Measurements from ENCODE around the gene RBM14. TPM values are rescaled to one million over a fixed set of nuclear protein-coding genes. Genes with fewer than 3 reads are reported as not detected.

RBM14 gene, protein sequence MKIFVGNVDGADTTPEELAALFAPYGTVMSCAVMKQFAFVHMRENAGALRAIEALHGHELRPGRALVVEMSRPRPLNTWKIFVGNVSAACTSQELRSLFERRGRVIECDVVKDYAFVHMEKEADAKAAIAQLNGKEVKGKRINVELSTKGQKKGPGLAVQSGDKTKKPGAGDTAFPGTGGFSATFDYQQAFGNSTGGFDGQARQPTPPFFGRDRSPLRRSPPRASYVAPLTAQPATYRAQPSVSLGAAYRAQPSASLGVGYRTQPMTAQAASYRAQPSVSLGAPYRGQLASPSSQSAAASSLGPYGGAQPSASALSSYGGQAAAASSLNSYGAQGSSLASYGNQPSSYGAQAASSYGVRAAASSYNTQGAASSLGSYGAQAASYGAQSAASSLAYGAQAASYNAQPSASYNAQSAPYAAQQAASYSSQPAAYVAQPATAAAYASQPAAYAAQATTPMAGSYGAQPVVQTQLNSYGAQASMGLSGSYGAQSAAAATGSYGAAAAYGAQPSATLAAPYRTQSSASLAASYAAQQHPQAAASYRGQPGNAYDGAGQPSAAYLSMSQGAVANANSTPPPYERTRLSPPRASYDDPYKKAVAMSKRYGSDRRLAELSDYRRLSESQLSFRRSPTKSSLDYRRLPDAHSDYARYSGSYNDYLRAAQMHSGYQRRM
- total RNA-seq = 39.2 TPM

- intact Hi-C loops (cut with DNase I) = loop anchor here (1.0 to 5.0 kb wide), 6 partner anchors 14 to 70 kb away; partner anchors contain the start of genes ACTN3, CCDC87, CCS and RBM4
- H3K27ac ChIP-seq = peak within 1 kb of the TSS; percentile 92 to 95
- H3K36me3 ChIP-seq = no peaks in the 10 kb centered on the region
- H3K9me3 ChIP-seq = no peaks in the 10 kb centered on the region
- no peaks in the 10 kb centered on the region for H3K27me3 ChIP-seq
- H3K4me1 ChIP-seq = peaks cover 6 to 30% of the 10 kb centered on the region in 2 donors
- peak; percentile 96 to 99 for DNase-seq (ENCODE audit: low spot score in 2 of 2)
- TF ChIP-seq, protein P1, sequence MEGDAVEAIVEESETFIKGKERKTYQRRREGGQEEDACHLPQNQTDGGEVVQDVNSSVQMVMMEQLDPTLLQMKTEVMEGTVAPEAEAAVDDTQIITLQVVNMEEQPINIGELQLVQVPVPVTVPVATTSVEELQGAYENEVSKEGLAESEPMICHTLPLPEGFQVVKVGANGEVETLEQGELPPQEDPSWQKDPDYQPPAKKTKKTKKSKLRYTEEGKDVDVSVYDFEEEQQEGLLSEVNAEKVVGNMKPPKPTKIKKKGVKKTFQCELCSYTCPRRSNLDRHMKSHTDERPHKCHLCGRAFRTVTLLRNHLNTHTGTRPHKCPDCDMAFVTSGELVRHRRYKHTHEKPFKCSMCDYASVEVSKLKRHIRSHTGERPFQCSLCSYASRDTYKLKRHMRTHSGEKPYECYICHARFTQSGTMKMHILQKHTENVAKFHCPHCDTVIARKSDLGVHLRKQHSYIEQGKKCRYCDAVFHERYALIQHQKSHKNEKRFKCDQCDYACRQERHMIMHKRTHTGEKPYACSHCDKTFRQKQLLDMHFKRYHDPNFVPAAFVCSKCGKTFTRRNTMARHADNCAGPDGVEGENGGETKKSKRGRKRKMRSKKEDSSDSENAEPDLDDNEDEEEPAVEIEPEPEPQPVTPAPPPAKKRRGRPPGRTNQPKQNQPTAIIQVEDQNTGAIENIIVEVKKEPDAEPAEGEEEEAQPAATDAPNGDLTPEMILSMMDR (IDR thresholded peaks at IDR 0.05) = no peak
- H3K4me3 ChIP-seq = peak within 1 kb of the TSS; percentile 63 to 85
Observed at GRCh38 chr11:66616379-66617154, at the start of gene RBM14. Gene RBM14, plus strand, starts transcription at chr11:66616630. Its CDS starts 91 bp downstream, at chr11:66616721.

GRCh38 chr11:66567787-66568123 lies 48.7 kb upstream of the RBM14 start:
- Histone ChIP-seq H3K9me3 (no peaks in the 10 kb centered on the region), H3K36me3 (peaks cover 0 to 5% of the 10 kb centered on the region in 2 donors), H3K27ac (peak overlapping the region in 1 of 2 donors; percentile 46), H3K27me3 (no peaks in the 10 kb centered on the region), H3K4me1 (peaks cover 3 to 5% of the 10 kb centered on the region in 2 donors), H3K4me3 (peak overlapping the region; percentile 63 to 70)
- no peak for DNase-seq (ENCODE audit: low spot score in 2 of 2)
- TF ChIP-seq, protein P1 (IDR thresholded peaks at IDR 0.05) = no peak
- intact Hi-C loops (cut with DNase I) = loop anchor here (1.0 kb wide), 1 partner anchor 21 kb away; the partner anchor contains the start of genes ACTN3 and ZDHHC24

- peak; percentile 40 to 89 for DNase-seq (ENCODE audit: low spot score in 2 of 2)
- Histone ChIP-seq H3K27me3 (no peaks in the 10 kb centered on the region), H3K9me3 (no peaks in the 10 kb centered on the region), H3K4me3 (peak within 1 kb of the TSS; percentile 63 to 70), H3K27ac (peak within 1 kb of the TSS in 1 of 2 donors; percentile 46), H3K36me3 (peaks cover 0 to 5% of the 10 kb centered on the region in 2 donors), H3K4me1 (peaks cover 3 to 5% of the 10 kb centered on the region in 2 donors)
- TF ChIP-seq, protein P1 (IDR thresholded peaks at IDR 0.05) = no peak
- intact Hi-C loops (cut with DNase I) = loop anchor here (1.0 kb wide), 1 partner anchor 22 kb away; the partner anchor contains the start of genes ACTN3 and ZDHHC24
Observed at GRCh38 chr11:66568124-66568916, 48.1 kb upstream of the RBM14 start, which contains the start of gene CTSF. Gene CTSF, minus strand, starts transcription at chr11:66568606. Its CDS starts 120 bp downstream, at chr11:66568486.

DNA sequence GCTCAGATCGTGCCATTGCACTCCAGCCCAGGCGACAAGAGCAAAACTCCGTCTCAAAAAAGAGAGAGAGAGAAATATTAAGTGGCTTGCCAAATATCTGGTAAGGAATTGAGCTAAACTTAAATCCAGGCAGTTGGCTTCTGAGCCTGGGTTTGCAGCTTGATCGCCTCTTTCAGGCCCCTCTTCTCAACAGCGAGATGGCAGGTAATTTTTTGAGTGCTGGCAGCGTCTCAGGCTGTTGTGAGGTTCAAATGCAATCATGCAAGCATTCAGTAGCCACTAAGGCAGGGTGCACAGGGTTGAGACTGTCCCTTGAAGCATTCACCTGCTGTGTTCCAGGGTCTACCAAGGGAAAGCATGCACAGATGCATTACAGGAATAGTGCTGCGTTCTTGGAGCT lies 47.4 kb upstream of the RBM14 start:
- H3K9me3 ChIP-seq = no peaks in the 10 kb centered on the region
- peak overlapping the region; percentile 63 to 70 for H3K4me3 ChIP-seq
- no peaks in the 10 kb centered on the region for H3K27me3 ChIP-seq
- intact Hi-C loops (cut with DNase I) = no loop called here
- H3K27ac ChIP-seq = no peak overlapping the region
- TF ChIP-seq, protein P1 (IDR thresholded peaks at IDR 0.05) = no peak
- peaks cover 0 to 5% of the 10 kb centered on the region in 2 donors for H3K36me3 ChIP-seq
- DNase-seq (ENCODE audit: low spot score in 2 of 2) = no peak
- H3K4me1 ChIP-seq = peaks cover 3 to 5% of the 10 kb centered on the region in 2 donors

All from ascending aorta (tissue), 2 donors.